ENCODE data around the gene GALNT17.
"Not testable (repeated sequence)": the region's sequence is repeated elsewhere in the genome, so short reads cannot be mapped to it uniquely, and the experiment has no call there.

GALNT17 gene

DNA sequence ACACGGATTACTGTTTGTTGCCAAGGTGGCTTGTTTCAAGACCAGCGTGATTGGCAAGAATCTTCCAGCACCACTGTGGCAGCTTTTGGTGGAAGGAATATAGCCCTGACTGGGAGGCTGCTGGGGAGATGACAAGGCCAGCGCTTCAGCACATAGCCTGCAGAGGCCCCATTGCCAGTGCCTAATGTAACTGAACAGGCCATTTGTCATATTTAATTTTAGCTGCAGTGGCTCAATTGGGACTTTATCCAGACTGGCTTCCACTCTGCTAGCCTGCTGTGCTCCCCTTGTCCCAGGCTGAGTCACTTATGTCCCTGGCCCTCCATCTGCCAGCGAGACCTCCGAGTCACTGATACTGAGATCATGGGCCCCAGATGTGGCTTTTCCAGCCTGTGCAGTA lies 483.1 kb downstream of the GALNT17 start:
- Histone ChIP-seq H3K36me3 (ENCODE audit: control insufficient read depth in 2 of 2, insufficient read depth in 2 of 2, low read length in 2 of 2) (no peaks in the 10 kb centered on the region), H3K27me3 (ENCODE audit: control insufficient read depth in 1 of 2, insufficient read depth in 2 of 2, low read length in 2 of 2) (no peaks in the 10 kb centered on the region), H3K4me1 (ENCODE audit: control insufficient read depth, insufficient read depth, low read length) (peaks cover 12% of the 10 kb centered on the region), H3K27ac (ENCODE audit: low read length) (no peak overlapping the region), H3K9me3 (ENCODE audit: control insufficient read depth in 2 of 2, low read length in 2 of 2) (no peaks in the 10 kb centered on the region), H3K4me3 (ENCODE audit: low read length in 2 of 2) (no peak overlapping the region), H3K9ac (ENCODE audit: low read length in 2 of 2) (no peak overlapping the region)

- H3K4me1 ChIP-seq (ENCODE audit: control insufficient read depth, insufficient read depth, low read length): peaks cover 12% of the 10 kb centered on the region
- H3K9ac ChIP-seq (ENCODE audit: low read length in 2 of 2): no peak overlapping the region
- no peak overlapping the region for H3K4me3 ChIP-seq (ENCODE audit: low read length in 2 of 2)
- H3K27ac ChIP-seq (ENCODE audit: low read length): no peak overlapping the region
- no peaks in the 10 kb centered on the region for H3K27me3 ChIP-seq (ENCODE audit: control insufficient read depth in 1 of 2, insufficient read depth in 2 of 2, low read length in 2 of 2)
- no peaks in the 10 kb centered on the region for H3K9me3 ChIP-seq (ENCODE audit: control insufficient read depth in 2 of 2, low read length in 2 of 2)
- no peaks in the 10 kb centered on the region for H3K36me3 ChIP-seq (ENCODE audit: control insufficient read depth in 2 of 2, insufficient read depth in 2 of 2, low read length in 2 of 2)
These were observed 484.3 kb downstream of the GALNT17 start for GRCh38 chr7:71616217-71616616.

DNA sequence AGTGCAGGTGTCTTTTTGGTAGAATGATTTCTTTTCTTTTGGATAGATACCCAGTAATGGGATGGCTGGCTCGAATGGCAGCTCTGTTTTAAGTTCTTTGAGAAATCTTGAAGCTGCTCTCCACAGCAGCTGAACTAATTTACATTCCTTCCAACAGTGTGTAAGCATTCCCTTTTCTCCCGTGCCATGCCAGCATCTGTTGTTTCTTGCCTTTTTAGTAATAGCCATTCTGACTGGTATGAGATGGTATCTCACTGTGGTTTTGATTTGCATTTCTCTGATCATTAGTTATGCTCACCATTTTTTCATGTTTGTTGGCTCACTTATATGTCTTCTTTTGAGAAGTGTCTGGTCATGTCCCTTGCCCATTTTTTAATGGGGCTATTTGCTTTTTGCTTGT lies 486.3 kb downstream of the GALNT17 start:
- no peak overlapping the region for H3K27ac ChIP-seq (ENCODE audit: low read length)
- H3K4me3 ChIP-seq (ENCODE audit: low read length in 2 of 2): no peak overlapping the region
- peaks cover 7% of the 10 kb centered on the region for H3K4me1 ChIP-seq (ENCODE audit: control insufficient read depth, insufficient read depth, low read length)
- H3K27me3 ChIP-seq (ENCODE audit: control insufficient read depth in 1 of 2, insufficient read depth in 2 of 2, low read length in 2 of 2): no peaks in the 10 kb centered on the region
- H3K9ac ChIP-seq (ENCODE audit: low read length in 2 of 2): no peak overlapping the region
- no peaks in the 10 kb centered on the region for H3K9me3 ChIP-seq (ENCODE audit: control insufficient read depth in 2 of 2, low read length in 2 of 2)
- no peaks in the 10 kb centered on the region for H3K36me3 ChIP-seq (ENCODE audit: control insufficient read depth in 2 of 2, insufficient read depth in 2 of 2, low read length in 2 of 2)

GRCh38 chr7:71625545-71625944 lies 493.6 kb downstream of the GALNT17 start:
- H3K27ac ChIP-seq (ENCODE audit: low read length): no peak overlapping the region
- H3K27me3 ChIP-seq (ENCODE audit: control insufficient read depth in 1 of 2, insufficient read depth in 2 of 2, low read length in 2 of 2): no peaks in the 10 kb centered on the region
- H3K9me3 ChIP-seq (ENCODE audit: control insufficient read depth in 2 of 2, low read length in 2 of 2): no peaks in the 10 kb centered on the region
- H3K4me1 ChIP-seq (ENCODE audit: control insufficient read depth, insufficient read depth, low read length): peaks cover 4% of the 10 kb centered on the region
- no peak overlapping the region for H3K9ac ChIP-seq (ENCODE audit: low read length in 2 of 2)
- no peaks in the 10 kb centered on the region for H3K36me3 ChIP-seq (ENCODE audit: control insufficient read depth in 2 of 2, insufficient read depth in 2 of 2, low read length in 2 of 2)
- no peak overlapping the region for H3K4me3 ChIP-seq (ENCODE audit: low read length in 2 of 2)

DNA sequence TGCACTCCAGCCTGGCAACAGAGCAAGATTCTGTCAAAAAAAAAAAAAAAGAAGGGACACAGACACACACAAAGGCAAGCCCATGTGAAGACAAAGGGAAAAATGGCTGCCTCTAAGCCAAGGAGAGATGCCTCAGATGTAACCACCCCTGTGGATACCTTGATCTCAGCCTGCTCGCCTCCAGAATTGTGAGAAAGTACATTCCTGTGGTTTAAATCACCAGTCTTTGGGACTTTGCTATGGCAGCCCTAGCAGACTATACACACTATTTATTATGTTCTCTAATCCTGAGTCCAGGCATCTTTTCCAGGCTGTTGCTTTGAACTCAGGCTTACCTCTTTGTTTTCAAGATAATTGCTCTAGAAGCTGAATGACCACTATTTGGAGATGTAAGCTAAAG lies 494.3 kb downstream of the GALNT17 start:
- Histone ChIP-seq H3K27ac (ENCODE audit: low read length) (no peak overlapping the region), H3K36me3 (ENCODE audit: control insufficient read depth in 2 of 2, insufficient read depth in 2 of 2, low read length in 2 of 2) (no peaks in the 10 kb centered on the region), H3K4me3 (ENCODE audit: low read length in 2 of 2) (no peak overlapping the region), H3K9ac (ENCODE audit: low read length in 2 of 2) (no peak overlapping the region), H3K9me3 (ENCODE audit: control insufficient read depth in 2 of 2, low read length in 2 of 2) (no peaks in the 10 kb centered on the region), H3K27me3 (ENCODE audit: control insufficient read depth in 1 of 2, insufficient read depth in 2 of 2, low read length in 2 of 2) (no peaks in the 10 kb centered on the region), H3K4me1 (ENCODE audit: control insufficient read depth, insufficient read depth, low read length) (peaks cover 4% of the 10 kb centered on the region)

DNA sequence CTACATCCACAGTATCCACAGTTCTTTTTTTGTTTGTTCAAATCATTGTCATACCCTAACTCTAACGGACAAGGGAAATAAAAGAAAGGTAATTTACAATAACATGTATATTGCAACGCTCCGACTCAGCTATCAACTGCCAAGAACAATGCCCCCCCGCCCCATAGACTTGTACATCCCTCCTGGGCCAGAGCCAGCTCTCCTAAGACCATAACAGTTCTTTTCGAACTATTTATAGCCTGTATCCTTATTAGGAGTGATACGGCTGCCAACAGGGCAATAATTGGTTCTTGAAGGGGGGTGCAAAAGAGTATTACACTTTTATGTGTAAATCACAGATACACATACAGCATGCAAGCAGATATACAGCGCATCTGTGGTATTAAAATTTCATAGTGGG lies 495.7 kb downstream of the GALNT17 start:
- Histone ChIP-seq H3K27ac (ENCODE audit: low read length) (no peak overlapping the region), H3K27me3 (ENCODE audit: control insufficient read depth in 1 of 2, insufficient read depth in 2 of 2, low read length in 2 of 2) (no peaks in the 10 kb centered on the region), H3K4me3 (ENCODE audit: low read length in 2 of 2) (no peak overlapping the region), H3K4me1 (ENCODE audit: control insufficient read depth, insufficient read depth, low read length) (peaks cover 4% of the 10 kb centered on the region), H3K9me3 (ENCODE audit: control insufficient read depth in 2 of 2, low read length in 2 of 2) (no peaks in the 10 kb centered on the region), H3K9ac (ENCODE audit: low read length in 2 of 2) (no peak overlapping the region), H3K36me3 (ENCODE audit: control insufficient read depth in 2 of 2, insufficient read depth in 2 of 2, low read length in 2 of 2) (no peaks in the 10 kb centered on the region)

DNA sequence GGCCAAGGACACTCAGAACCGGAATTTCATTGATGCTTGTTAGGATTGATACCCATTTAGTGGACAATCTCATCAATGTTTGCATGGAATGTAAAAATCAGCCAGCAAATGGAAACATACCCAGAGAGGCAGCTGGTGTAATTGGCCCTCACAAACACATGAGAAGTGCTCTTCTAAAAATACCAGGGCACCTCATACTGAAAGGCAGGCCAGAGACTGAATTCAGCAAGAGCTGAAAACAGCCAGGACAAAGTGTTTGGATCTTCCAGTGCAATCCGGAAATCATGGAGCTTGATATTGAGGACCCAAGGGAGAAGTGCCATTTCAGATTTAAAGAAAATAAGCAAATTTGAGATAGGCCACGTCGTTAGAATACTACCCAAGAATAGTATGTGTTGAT lies 498.6 kb downstream of the GALNT17 start:
- H3K9ac ChIP-seq (ENCODE audit: low read length in 2 of 2): no peak overlapping the region
- H3K9me3 ChIP-seq (ENCODE audit: control insufficient read depth in 2 of 2, low read length in 2 of 2): no peaks in the 10 kb centered on the region
- H3K4me1 ChIP-seq (ENCODE audit: control insufficient read depth, insufficient read depth, low read length): peaks cover 4% of the 10 kb centered on the region
- H3K4me3 ChIP-seq (ENCODE audit: low read length in 2 of 2): no peak overlapping the region
- H3K27me3 ChIP-seq (ENCODE audit: control insufficient read depth in 1 of 2, insufficient read depth in 2 of 2, low read length in 2 of 2): no peaks in the 10 kb centered on the region
- H3K27ac ChIP-seq (ENCODE audit: low read length): no peak overlapping the region
- H3K36me3 ChIP-seq (ENCODE audit: control insufficient read depth in 2 of 2, insufficient read depth in 2 of 2, low read length in 2 of 2): no peaks in the 10 kb centered on the region

GRCh38 chr7:71633551-71634008 lies 501.6 kb downstream of the GALNT17 start:
- no peak overlapping the region for H3K9ac ChIP-seq (ENCODE audit: low read length in 2 of 2)
- H3K4me3 ChIP-seq (ENCODE audit: low read length in 2 of 2): no peak overlapping the region
- H3K27me3 ChIP-seq (ENCODE audit: control insufficient read depth in 1 of 2, insufficient read depth in 2 of 2, low read length in 2 of 2): no peaks in the 10 kb centered on the region
- H3K9me3 ChIP-seq (ENCODE audit: control insufficient read depth in 2 of 2, low read length in 2 of 2): no peaks in the 10 kb centered on the region
- H3K36me3 ChIP-seq (ENCODE audit: control insufficient read depth in 2 of 2, insufficient read depth in 2 of 2, low read length in 2 of 2): no peaks in the 10 kb centered on the region
- H3K4me1 ChIP-seq (ENCODE audit: control insufficient read depth, insufficient read depth, low read length): no peaks in the 10 kb centered on the region
- H3K27ac ChIP-seq (ENCODE audit: low read length): no peak overlapping the region

DNA sequence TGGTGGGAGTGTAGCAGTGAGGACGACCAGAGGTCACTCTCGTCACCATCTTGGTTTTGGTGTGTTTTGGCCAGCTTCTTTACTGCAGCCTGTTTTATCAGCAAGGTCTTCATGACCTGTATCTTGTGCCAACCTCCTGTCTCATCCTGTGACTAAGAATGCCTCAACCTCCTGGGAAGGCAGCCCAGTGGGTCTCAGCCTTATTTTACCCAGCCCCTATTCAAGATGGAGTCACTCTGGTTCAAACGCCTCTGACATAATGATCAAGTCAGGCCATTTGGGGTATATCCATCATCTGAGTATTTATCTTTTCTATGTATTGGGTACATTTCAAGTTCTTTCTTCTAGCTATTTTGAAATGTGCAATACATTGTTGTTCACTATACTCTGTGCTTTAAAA lies 503.9 kb downstream of the GALNT17 start:
- H3K9ac ChIP-seq (ENCODE audit: low read length in 2 of 2): not testable (repeated sequence)

GRCh38 chr7:71636329-71636728 lies 504.4 kb downstream of the GALNT17 start:
- H3K27me3 ChIP-seq (ENCODE audit: control insufficient read depth in 1 of 2, insufficient read depth in 2 of 2, low read length in 2 of 2): no peaks in the 10 kb centered on the region
- H3K27ac ChIP-seq (ENCODE audit: low read length): no peak overlapping the region
- H3K36me3 ChIP-seq (ENCODE audit: control insufficient read depth in 2 of 2, insufficient read depth in 2 of 2, low read length in 2 of 2): no peaks in the 10 kb centered on the region
- H3K9ac ChIP-seq (ENCODE audit: low read length in 2 of 2): no peak overlapping the region
- no peak overlapping the region for H3K4me3 ChIP-seq (ENCODE audit: low read length in 2 of 2)
- H3K9me3 ChIP-seq (ENCODE audit: control insufficient read depth in 2 of 2, low read length in 2 of 2): no peaks in the 10 kb centered on the region
- H3K4me1 ChIP-seq (ENCODE audit: control insufficient read depth, insufficient read depth, low read length): no peaks in the 10 kb centered on the region

More for the DNA sequence above, 503.9 kb downstream of the GALNT17 start:
- H3K4me3 ChIP-seq (ENCODE audit: low read length in 2 of 2); H3K9me3 ChIP-seq (ENCODE audit: control insufficient read depth in 2 of 2, low read length in 2 of 2); H3K27me3 ChIP-seq (ENCODE audit: control insufficient read depth in 1 of 2, insufficient read depth in 2 of 2, low read length in 2 of 2); H3K36me3 ChIP-seq (ENCODE audit: control insufficient read depth in 2 of 2, insufficient read depth in 2 of 2, low read length in 2 of 2); H3K27ac ChIP-seq (ENCODE audit: low read length); H3K4me1 ChIP-seq (ENCODE audit: control insufficient read depth, insufficient read depth, low read length): not testable (repeated sequence)

DNA sequence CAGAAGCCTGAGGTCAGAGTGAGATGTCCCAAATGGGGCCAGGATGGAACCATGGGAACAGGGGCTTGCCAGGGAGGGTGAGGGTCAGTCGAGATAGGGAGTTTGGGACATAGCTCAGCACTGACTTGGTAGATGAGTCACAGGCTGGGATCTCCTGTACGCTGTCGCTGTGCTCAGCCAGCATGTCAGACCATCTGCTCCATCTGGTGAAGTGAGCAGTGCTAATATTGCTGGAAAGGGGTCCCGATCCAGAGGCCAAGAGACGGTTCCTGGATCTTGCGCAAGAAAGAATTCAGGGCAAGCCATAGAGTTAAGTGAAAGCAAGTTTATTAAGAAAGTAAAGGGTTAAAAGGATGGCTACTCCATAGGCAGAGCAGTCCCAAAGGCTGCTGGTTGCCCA lies 505.6 kb downstream of the GALNT17 start:
- no peaks in the 10 kb centered on the region for H3K36me3 ChIP-seq (ENCODE audit: control insufficient read depth in 2 of 2, insufficient read depth in 2 of 2, low read length in 2 of 2)
- H3K4me3 ChIP-seq (ENCODE audit: low read length in 2 of 2): no peak overlapping the region
- H3K9me3 ChIP-seq (ENCODE audit: control insufficient read depth in 2 of 2, low read length in 2 of 2): no peaks in the 10 kb centered on the region
- H3K27me3 ChIP-seq (ENCODE audit: control insufficient read depth in 1 of 2, insufficient read depth in 2 of 2, low read length in 2 of 2): no peaks in the 10 kb centered on the region
- H3K27ac ChIP-seq (ENCODE audit: low read length): no peak overlapping the region
- H3K4me1 ChIP-seq (ENCODE audit: control insufficient read depth, insufficient read depth, low read length): no peaks in the 10 kb centered on the region
- no peak overlapping the region for H3K9ac ChIP-seq (ENCODE audit: low read length in 2 of 2)
